PFSK-1 (cell line): ENCODE data around the gene EFTUD2.

Source experiments
- FOXP2 ChIP-seq: optimal IDR thresholded peaks from 2 replicates; pipeline ENCODE3; 2011; ENCODE audit warnings: borderline replicate concordance, control low read depth, inconsistent platforms; ENCODE audit not compliant: insufficient read depth; ENCODE audit errors: extremely low read length, extremely low read depth
- POLR2AphosphoS5 ChIP-seq: IDR thresholded peaks from 2 replicates; pipeline ENCODE4 v1.6.1; 2012; ENCODE audit warnings: low read depth, mild to moderate bottlenecking, control low read depth, low read length, moderate library complexity
- REST ChIP-seq, 2 experiments: IDR thresholded peaks; 2 replicates each; pipeline versions ENCODE4 v1.6.1 to v1.8.0; 2011 to 2012; ENCODE audit warnings: low read depth in 2 of 2, low read length in 2 of 2, control low read depth in 1 of 2, inconsistent platforms in 1 of 2, mild to moderate bottlenecking in 1 of 2, moderate library complexity in 1 of 2; ENCODE audit not compliant: insufficient read depth in 1 of 2
- SIN3A ChIP-seq: IDR thresholded peaks from 2 replicates; pipeline ENCODE4 v1.6.1; 2012; ENCODE audit warnings: mild to moderate bottlenecking, low read length, moderate library complexity, borderline replicate concordance; ENCODE audit not compliant: insufficient read depth
- TAF1 ChIP-seq: IDR thresholded peaks from 2 replicates; pipeline ENCODE4 v1.6.1; 2012; ENCODE audit warnings: low read length, control low read depth, borderline replicate concordance; ENCODE audit not compliant: insufficient read depth

GRCh38 chr17:44910231-44911106 is 11.2 kb upstream of the EFTUD2 start:
- TF ChIP-seq POLR2AphosphoS5 (no peak), TAF1 (no peak), FOXP2 (no peak), SIN3A (no peak), REST (IDR thresholded peaks at IDR 0.05; ENCODE audit: insufficient read depth in 1 of 2, low read depth in 2 of 2, low read length in 2 of 2) (no peak)
